ENCODE measurements around the gene CCDC27. TPM values are rescaled to one million over a fixed set of nuclear protein-coding genes. Genes with fewer than 3 reads are reported as not detected.

The CCDC27 gene
- total and polyA plus RNA-seq, 2 of the 8 experiments (the other 6 are each of a cell fraction or from before 2014, with no cell fraction given) = 0.15 TPM; not detected in 1

DNA sequence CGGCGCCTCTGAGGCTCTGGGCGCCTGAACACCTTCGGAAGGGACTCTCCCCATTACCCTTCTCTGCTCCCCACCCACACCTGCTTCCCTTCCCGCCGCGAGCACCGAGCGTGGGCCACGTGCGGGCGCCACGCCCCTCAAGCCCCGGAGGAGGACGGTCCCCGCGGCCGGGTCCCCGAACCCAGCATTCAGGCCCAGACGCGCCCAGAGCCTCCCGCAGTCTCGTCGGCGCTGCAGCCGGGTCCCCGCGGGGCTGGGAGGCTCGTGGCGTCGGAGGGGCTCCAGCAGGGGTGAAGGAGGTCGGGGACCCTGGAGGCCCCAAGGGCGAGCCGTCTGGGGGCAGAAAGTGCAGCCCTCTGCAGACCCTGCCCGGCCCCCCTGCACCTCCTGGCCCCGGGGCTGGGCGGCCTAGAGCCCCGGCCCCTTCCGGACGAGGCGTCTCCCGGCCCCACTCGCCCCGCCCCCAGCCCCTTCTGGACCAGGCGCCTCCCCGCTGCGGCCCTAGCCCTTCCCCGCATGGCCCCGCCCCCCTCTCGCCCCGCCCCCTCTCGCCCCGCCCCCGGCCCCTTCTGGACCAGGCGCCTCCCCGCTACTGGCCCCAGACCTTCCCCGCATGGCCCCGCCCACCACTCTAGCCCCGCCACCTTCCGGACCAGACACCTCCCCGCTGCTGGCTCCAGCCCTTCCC lies 19.9 kb downstream of the CCDC27 start (continued):
- TF ChIP-seq, protein P1, sequence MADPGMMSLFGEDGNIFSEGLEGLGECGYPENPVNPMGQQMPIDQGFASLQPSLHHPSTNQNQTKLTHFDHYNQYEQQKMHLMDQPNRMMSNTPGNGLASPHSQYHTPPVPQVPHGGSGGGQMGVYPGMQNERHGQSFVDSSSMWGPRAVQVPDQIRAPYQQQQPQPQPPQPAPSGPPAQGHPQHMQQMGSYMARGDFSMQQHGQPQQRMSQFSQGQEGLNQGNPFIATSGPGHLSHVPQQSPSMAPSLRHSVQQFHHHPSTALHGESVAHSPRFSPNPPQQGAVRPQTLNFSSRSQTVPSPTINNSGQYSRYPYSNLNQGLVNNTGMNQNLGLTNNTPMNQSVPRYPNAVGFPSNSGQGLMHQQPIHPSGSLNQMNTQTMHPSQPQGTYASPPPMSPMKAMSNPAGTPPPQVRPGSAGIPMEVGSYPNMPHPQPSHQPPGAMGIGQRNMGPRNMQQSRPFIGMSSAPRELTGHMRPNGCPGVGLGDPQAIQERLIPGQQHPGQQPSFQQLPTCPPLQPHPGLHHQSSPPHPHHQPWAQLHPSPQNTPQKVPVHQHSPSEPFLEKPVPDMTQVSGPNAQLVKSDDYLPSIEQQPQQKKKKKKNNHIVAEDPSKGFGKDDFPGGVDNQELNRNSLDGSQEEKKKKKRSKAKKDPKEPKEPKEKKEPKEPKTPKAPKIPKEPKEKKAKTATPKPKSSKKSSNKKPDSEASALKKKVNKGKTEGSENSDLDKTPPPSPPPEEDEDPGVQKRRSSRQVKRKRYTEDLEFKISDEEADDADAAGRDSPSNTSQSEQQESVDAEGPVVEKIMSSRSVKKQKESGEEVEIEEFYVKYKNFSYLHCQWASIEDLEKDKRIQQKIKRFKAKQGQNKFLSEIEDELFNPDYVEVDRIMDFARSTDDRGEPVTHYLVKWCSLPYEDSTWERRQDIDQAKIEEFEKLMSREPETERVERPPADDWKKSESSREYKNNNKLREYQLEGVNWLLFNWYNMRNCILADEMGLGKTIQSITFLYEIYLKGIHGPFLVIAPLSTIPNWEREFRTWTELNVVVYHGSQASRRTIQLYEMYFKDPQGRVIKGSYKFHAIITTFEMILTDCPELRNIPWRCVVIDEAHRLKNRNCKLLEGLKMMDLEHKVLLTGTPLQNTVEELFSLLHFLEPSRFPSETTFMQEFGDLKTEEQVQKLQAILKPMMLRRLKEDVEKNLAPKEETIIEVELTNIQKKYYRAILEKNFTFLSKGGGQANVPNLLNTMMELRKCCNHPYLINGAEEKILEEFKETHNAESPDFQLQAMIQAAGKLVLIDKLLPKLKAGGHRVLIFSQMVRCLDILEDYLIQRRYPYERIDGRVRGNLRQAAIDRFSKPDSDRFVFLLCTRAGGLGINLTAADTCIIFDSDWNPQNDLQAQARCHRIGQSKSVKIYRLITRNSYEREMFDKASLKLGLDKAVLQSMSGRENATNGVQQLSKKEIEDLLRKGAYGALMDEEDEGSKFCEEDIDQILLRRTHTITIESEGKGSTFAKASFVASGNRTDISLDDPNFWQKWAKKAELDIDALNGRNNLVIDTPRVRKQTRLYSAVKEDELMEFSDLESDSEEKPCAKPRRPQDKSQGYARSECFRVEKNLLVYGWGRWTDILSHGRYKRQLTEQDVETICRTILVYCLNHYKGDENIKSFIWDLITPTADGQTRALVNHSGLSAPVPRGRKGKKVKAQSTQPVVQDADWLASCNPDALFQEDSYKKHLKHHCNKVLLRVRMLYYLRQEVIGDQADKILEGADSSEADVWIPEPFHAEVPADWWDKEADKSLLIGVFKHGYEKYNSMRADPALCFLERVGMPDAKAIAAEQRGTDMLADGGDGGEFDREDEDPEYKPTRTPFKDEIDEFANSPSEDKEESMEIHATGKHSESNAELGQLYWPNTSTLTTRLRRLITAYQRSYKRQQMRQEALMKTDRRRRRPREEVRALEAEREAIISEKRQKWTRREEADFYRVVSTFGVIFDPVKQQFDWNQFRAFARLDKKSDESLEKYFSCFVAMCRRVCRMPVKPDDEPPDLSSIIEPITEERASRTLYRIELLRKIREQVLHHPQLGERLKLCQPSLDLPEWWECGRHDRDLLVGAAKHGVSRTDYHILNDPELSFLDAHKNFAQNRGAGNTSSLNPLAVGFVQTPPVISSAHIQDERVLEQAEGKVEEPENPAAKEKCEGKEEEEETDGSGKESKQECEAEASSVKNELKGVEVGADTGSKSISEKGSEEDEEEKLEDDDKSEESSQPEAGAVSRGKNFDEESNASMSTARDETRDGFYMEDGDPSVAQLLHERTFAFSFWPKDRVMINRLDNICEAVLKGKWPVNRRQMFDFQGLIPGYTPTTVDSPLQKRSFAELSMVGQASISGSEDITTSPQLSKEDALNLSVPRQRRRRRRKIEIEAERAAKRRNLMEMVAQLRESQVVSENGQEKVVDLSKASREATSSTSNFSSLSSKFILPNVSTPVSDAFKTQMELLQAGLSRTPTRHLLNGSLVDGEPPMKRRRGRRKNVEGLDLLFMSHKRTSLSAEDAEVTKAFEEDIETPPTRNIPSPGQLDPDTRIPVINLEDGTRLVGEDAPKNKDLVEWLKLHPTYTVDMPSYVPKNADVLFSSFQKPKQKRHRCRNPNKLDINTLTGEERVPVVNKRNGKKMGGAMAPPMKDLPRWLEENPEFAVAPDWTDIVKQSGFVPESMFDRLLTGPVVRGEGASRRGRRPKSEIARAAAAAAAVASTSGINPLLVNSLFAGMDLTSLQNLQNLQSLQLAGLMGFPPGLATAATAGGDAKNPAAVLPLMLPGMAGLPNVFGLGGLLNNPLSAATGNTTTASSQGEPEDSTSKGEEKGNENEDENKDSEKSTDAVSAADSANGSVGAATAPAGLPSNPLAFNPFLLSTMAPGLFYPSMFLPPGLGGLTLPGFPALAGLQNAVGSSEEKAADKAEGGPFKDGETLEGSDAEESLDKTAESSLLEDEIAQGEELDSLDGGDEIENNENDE (IDR thresholded peaks at IDR 0.05; ENCODE audit: insufficient replicate concordance, low read length) = no peak
- TF ChIP-seq CHD2 (IDR thresholded peaks at IDR 0.05; ENCODE audit: low read length) = no peak
- TF ChIP-seq BCL11A (IDR thresholded peaks at IDR 0.05; ENCODE audit: low read depth in 2 of 2, low read length in 2 of 2) = no peak
- TF ChIP-seq JUN (IDR thresholded peaks at IDR 0.05; ENCODE audit: low read depth, low read length) = no peak
- TF ChIP-seq CREB1 (IDR thresholded peaks at IDR 0.05) = no peak
- TF ChIP-seq TAF7 (optimal IDR thresholded peaks at IDR 0.05; ENCODE audit: borderline replicate concordance, low read depth, low read length) = no peak
- TF ChIP-seq RBBP5 (IDR thresholded peaks at IDR 0.05; ENCODE audit: borderline replicate concordance, low read depth, low read length) = 0 out of 2 replicates have a peak, but pooled peaks have one; percentile 31
- no peak for TF ChIP-seq RXRA (IDR thresholded peaks at IDR 0.05; ENCODE audit: insufficient read depth, low read depth, low read length)
- no peak for TF ChIP-seq RNF2 (IDR thresholded peaks at IDR 0.05; ENCODE audit: borderline replicate concordance, low read depth, low read length, missing control alignments, poor library complexity, severe bottlenecking)
- no peak for TF ChIP-seq NANOG (IDR thresholded peaks at IDR 0.05; ENCODE audit: insufficient read depth, low read depth, low read length, poor library complexity, severe bottlenecking)

All from H1 (cell line).